Panc1 (cell line): Measurements from ENCODE around the gene SRGAP3.

Source experiments
- CTCF ChIP-seq: fragments of 450-650 bp; IDR thresholded peaks from 2 replicates; pipeline ENCODE4 v1.5.1; 2017; ENCODE audit warnings: mild to moderate bottlenecking
- POLR2AphosphoS5 ChIP-seq: IDR thresholded peaks from 2 replicates; pipeline ENCODE4 v1.6.1; 2012; ENCODE audit warnings: mild to moderate bottlenecking, low read depth, low read length, moderate library complexity

- TF ChIP-seq CTCF (no peak), POLR2AphosphoS5 (no peak)
Observed at GRCh38 chr3:9081184-9081818, 168.1 kb downstream of the SRGAP3 start.
